GM06990 (cell line): Measurements from ENCODE around the gene FBXL19.

Experiments
- DNase-seq: peaks from one replicate; pipeline ENCODE4 v3.0.0-alpha.2; 2011; ENCODE audit not compliant: insufficient read length; ENCODE audit errors: extremely low read depth
- H3K27me3 ChIP-seq: replicated peaks from 2 replicates; pipeline ENCODE4 v1.6.0; 2011; ENCODE audit warnings: low read length; ENCODE audit not compliant: control insufficient read depth, insufficient read depth
- H3K36me3 ChIP-seq: 2 replicates; pipeline ENCODE4 v1.5.1; 2011; ENCODE audit warnings: low read length; ENCODE audit not compliant: control insufficient read depth, insufficient read depth
- H3K4me3 ChIP-seq: replicated peaks from 2 replicates; pipeline ENCODE4 v1.5.1; 2011; ENCODE audit warnings: low read depth, mild to moderate bottlenecking, control low read depth, low read length
- CTCF ChIP-seq: IDR thresholded peaks from 2 replicates; pipeline ENCODE4 v1.5.1; 2011; ENCODE audit warnings: low read length, control low read depth, mild to moderate bottlenecking, inconsistent platforms; ENCODE audit not compliant: insufficient read depth, poor library complexity, severe bottlenecking

Gene FBXL19

GRCh38 chr16:30893744-30894539 is 29.4 kb upstream of the FBXL19 start, which contains the start of gene BCL7C:
Gene BCL7C, minus strand, starts transcription at chr16:30894077. Its CDS starts 133 bp downstream, at chr16:30893944.
- peak; percentile 90 for DNase-seq
- Histone ChIP-seq H3K27me3 (no peaks in the 10 kb centered on the region), H3K4me3 (peak within 1 kb of the TSS; percentile 74), H3K36me3 (peaks cover 3% of the 10 kb centered on the region)
- peak; percentile 41 for TF ChIP-seq CTCF

- peak overlapping the region; percentile 51 for H3K4me3 ChIP-seq
- TF ChIP-seq CTCF = no peak
These were observed 28.6 kb upstream of the FBXL19 start for GRCh38 chr16:30894540-30895368.

GRCh38 chr16:30895627-30896260 is 27.6 kb upstream of the FBXL19 start:
- Histone ChIP-seq H3K27me3 (no peaks in the 10 kb centered on the region), H3K36me3 (no peaks in the 10 kb centered on the region; the same call in 1 of the 2 replicates), H3K4me3 (no peak overlapping the region)
- no peak for DNase-seq
- TF ChIP-seq CTCF = no peak

More at GRCh38 chr16:30894540-30895368, 28.6 kb upstream of the FBXL19 start:
- Histone ChIP-seq H3K36me3 (no peaks in the 10 kb centered on the region; the same call in 1 of the 2 replicates), H3K27me3 (no peaks in the 10 kb centered on the region)
- no peak for DNase-seq

GRCh38 chr16:30896261-30896888 is 27.0 kb upstream of the FBXL19 start, which contains the start of gene CTF1:
Gene CTF1, plus strand, starts transcription at chr16:30896614. Its CDS starts 30 bp downstream, at chr16:30896644.
- no peaks in the 10 kb centered on the region; the same call in 1 of the 2 replicates for H3K36me3 ChIP-seq
- no peak for TF ChIP-seq CTCF
- peak within 1 kb of the TSS; percentile 55 for H3K4me3 ChIP-seq
- no peak for DNase-seq
- no peaks in the 10 kb centered on the region for H3K27me3 ChIP-seq

- H3K4me3 ChIP-seq = peak overlapping the region; percentile 55
- no peaks in the 10 kb centered on the region for H3K27me3 ChIP-seq
- DNase-seq = peak; percentile 81
- no peak for TF ChIP-seq CTCF
- no peaks in the 10 kb centered on the region for H3K36me3 ChIP-seq
These were observed 26.3 kb upstream of the FBXL19 start for GRCh38 chr16:30896889-30897733.
